Uterus (tissue), 4 donors: ENCODE measurements around the gene ZNF81. TPM values are rescaled to one million over a fixed set of nuclear protein-coding genes. Genes with fewer than 3 reads are reported as not detected.

Experiments
- total RNA-seq, 4 donors: library from RNA; depleted of rRNA in 3 of 4; stranded (reverse); fragments of >200 nt in 3 of 4; gene quantifications; one replicate each; pipeline versions ENCODE4 v1.1.0 to v1.2.4, GENCODE V29; 2014 to 2023
- donor health status: DM: yes; HTN: yes; CAD: no.

The ZNF81 gene
- total RNA-seq, 4 donors from 2014 or later: 2.6 to 26.6 (median 9.4) TPM

Other genes with a start within 250 kb of the ZNF81 start
- 1 to 10 TPM in 2 of 4 donors, not detected in 2; 1.2 to 1.5 TPM for gene SYN1, start 217.0 kb upstream of the ZNF81 start, total RNA-seq
- gene CFP, start 207.0 kb upstream of the ZNF81 start, total RNA-seq: 1 to 10 TPM in 2 of 4 donors, under 1 TPM in 1, not detected in 1; 0.51 to 2.0 (median 1.7) TPM
- gene ELK1, start 186.3 kb upstream of the ZNF81 start, total RNA-seq: 10 to 100 TPM; 18.2 to 34.2 (median 25.6) TPM
- gene UXT, start 177.7 kb upstream of the ZNF81 start, total RNA-seq: 100 to 1,000 TPM in 2 of 4 donors, 10 to 100 TPM in 2; 58.2 to 900 (median 216) TPM
- gene ZNF182, start 167.1 kb downstream of the ZNF81 start, total RNA-seq: 1 to 10 TPM; 3.2 to 8.4 (median 5.0) TPM
- not detected for gene SPACA5, start 170.1 kb downstream of the ZNF81 start, total RNA-seq
- gene ZNF630, start 234.7 kb downstream of the ZNF81 start, total RNA-seq: 1 to 10 TPM; 1.5 to 5.9 (median 4.3) TPM